ENCODE data around the gene CCDC201. TPM values are rescaled to one million over a fixed set of nuclear protein-coding genes. Genes with fewer than 3 reads are reported as not detected.
"Not testable (repeated sequence)": the region's sequence is repeated elsewhere in the genome, so short reads cannot be mapped to it uniquely, and the experiment has no call there.

The CCDC201 gene
- total and polyA plus RNA-seq, 10 donors: not detected

GRCh38 chr7:45869426-45869825 is 3.5 kb downstream of the CCDC201 start:
- Histone ChIP-seq H3K4me3 (no peak overlapping the region), H3K4me1 (no peaks in the 10 kb centered on the region), H3K27me3 (replicated peaks in 1 of 7) (peaks cover 0 to 19% (median 0%) of the 10 kb centered on the region in 7 donors), H3K36me3 (no peaks in the 10 kb centered on the region), H3K9me3 (peaks cover 0 to 6% (median 0%) of the 10 kb centered on the region in 8 donors), H3K27ac (no peak overlapping the region)
- intact Hi-C loops (cut with DNase I; ENCODE audit: low total_unique reads): no loop called here
- no peak for DNase-seq
- 80 to 82% (median 81%) methylated on average over 4 of the region's 4 CpGs for WGBS, 5 donors
- TF ChIP-seq POLR2A (IDR thresholded peaks at IDR 0.05) (no peak), POLR2AphosphoS5 (IDR thresholded peaks at IDR 0.05) (no peak), CTCF (IDR thresholded peaks at IDR 0.05 in 8 of 11, conservative IDR thresholded peaks at IDR 0.05 in 3 of 11) (no peak)

GRCh38 chr7:45867471-45867870 is 5.4 kb downstream of the CCDC201 start:
- no peaks in the 10 kb centered on the region for H3K4me1 ChIP-seq
- no peak for DNase-seq
- no peak for TF ChIP-seq POLR2AphosphoS5 (IDR thresholded peaks at IDR 0.05)
- TF ChIP-seq CTCF (IDR thresholded peaks at IDR 0.05 in 8 of 11, conservative IDR thresholded peaks at IDR 0.05 in 3 of 11): no peak
- no peak for TF ChIP-seq POLR2A (IDR thresholded peaks at IDR 0.05)
- intact Hi-C loops (cut with DNase I; ENCODE audit: low total_unique reads): no loop called here
- no peak overlapping the region for H3K4me3 ChIP-seq
- H3K9me3 ChIP-seq: peaks cover 0 to 6% (median 0%) of the 10 kb centered on the region in 8 donors
- H3K36me3 ChIP-seq: no peaks in the 10 kb centered on the region
- H3K27ac ChIP-seq: no peak overlapping the region
- 70 to 84% (median 75%) methylated on average over 2 of the region's 2 CpGs for WGBS, 5 donors
- peaks cover 0 to 33% (median 0%) of the 10 kb centered on the region in 7 donors for H3K27me3 ChIP-seq (replicated peaks in 1 of 7)

GRCh38 chr7:45865594-45866410 is 7.1 kb downstream of the CCDC201 start:
- H3K4me3 ChIP-seq: no peak overlapping the region
- no peak for DNase-seq
- H3K36me3 ChIP-seq: no peaks in the 10 kb centered on the region
- TF ChIP-seq POLR2AphosphoS5 (IDR thresholded peaks at IDR 0.05) (no peak), CTCF (IDR thresholded peaks at IDR 0.05 in 8 of 11, conservative IDR thresholded peaks at IDR 0.05 in 3 of 11) (no peak), POLR2A (IDR thresholded peaks at IDR 0.05) (no peak)
- H3K4me1 ChIP-seq: no peaks in the 10 kb centered on the region
- H3K27ac ChIP-seq: no peak overlapping the region
- intact Hi-C loops (cut with DNase I; ENCODE audit: low total_unique reads): no loop called here
- H3K9me3 ChIP-seq: peaks cover 0 to 6% (median 0%) of the 10 kb centered on the region in 8 donors
- peaks cover 0 to 38% (median 0%) of the 10 kb centered on the region in 7 donors for H3K27me3 ChIP-seq (replicated peaks in 1 of 7)
- 76 to 85% (median 84%) methylated on average over 12 to 13 of the region's 13 CpGs for WGBS, 5 donors

- 69 to 85% (median 79%) methylated on average over 9 of the region's 9 CpGs for WGBS, 5 donors
- Histone ChIP-seq H3K9me3 (peaks cover 0 to 6% (median 0%) of the 10 kb centered on the region in 8 donors), H3K36me3 (no peaks in the 10 kb centered on the region), H3K4me1 (no peaks in the 10 kb centered on the region), H3K27ac (no peak overlapping the region), H3K27me3 (replicated peaks in 1 of 7) (peaks cover 0 to 33% (median 0%) of the 10 kb centered on the region in 7 donors), H3K4me3 (no peak overlapping the region)
- intact Hi-C loops (cut with DNase I; ENCODE audit: low total_unique reads): no loop called here
- no peak for DNase-seq
- no peak for TF ChIP-seq POLR2AphosphoS5 (IDR thresholded peaks at IDR 0.05)
- no peak for TF ChIP-seq CTCF (IDR thresholded peaks at IDR 0.05 in 8 of 11, conservative IDR thresholded peaks at IDR 0.05 in 3 of 11)
- TF ChIP-seq POLR2A (IDR thresholded peaks at IDR 0.05): no peak
These were observed 9.2 kb downstream of the CCDC201 start for GRCh38 chr7:45863715-45864114.

- not testable (repeated sequence) for DNase-seq; H3K27me3 ChIP-seq (replicated peaks in 1 of 7); H3K9me3 ChIP-seq; H3K4me1 ChIP-seq; H3K27ac ChIP-seq; H3K36me3 ChIP-seq; H3K4me3 ChIP-seq
- intact Hi-C loops (cut with DNase I; ENCODE audit: low total_unique reads): loop anchor here (10.0 kb wide), 2 partner anchors 592 to 702 kb away; partner anchors contain the start of gene RAMP3
- 88 to 99% (median 94%) methylated on average over 4 of the region's 4 CpGs for WGBS, 5 donors
These were observed 16.0 kb downstream of the CCDC201 start for GRCh38 chr7:45856888-45857287.

- WGBS, 5 donors: 32 to 40% (median 39%) methylated on average over 3 of the region's 3 CpGs
- H3K4me1 ChIP-seq; H3K27me3 ChIP-seq (replicated peaks in 1 of 7); H3K9me3 ChIP-seq; H3K36me3 ChIP-seq; H3K4me3 ChIP-seq; H3K27ac ChIP-seq; DNase-seq: not testable (repeated sequence)
- intact Hi-C loops (cut with DNase I; ENCODE audit: low total_unique reads): loop anchor here (10.0 kb wide), 2 partner anchors 591 to 701 kb away; partner anchors contain the start of gene RAMP3
These were observed 17.2 kb downstream of the CCDC201 start for GRCh38 chr7:45855680-45856079.
